Duodenal mucosa (tissue), 2 donors: ENCODE measurements around the gene DHRS12.

ENCODE experiments used
- H3K27ac ChIP-seq: one replicate; pipeline ENCODE4 v1.7.0; 2013; ENCODE audit warnings: low read depth, low read length
- H3K27me3 ChIP-seq, 2 donors: one replicate each; pipeline ENCODE4 v1.7.0; 2013; ENCODE audit warnings: low read length in 2 of 2, control low read depth in 1 of 2; ENCODE audit not compliant: insufficient read depth in 2 of 2, control insufficient read depth in 1 of 2
- H3K36me3 ChIP-seq, 2 donors: one replicate each; pipeline ENCODE4 v1.7.0; 2013; ENCODE audit warnings: low read length in 2 of 2, control low read depth in 1 of 2; ENCODE audit not compliant: insufficient read depth in 2 of 2, control insufficient read depth in 1 of 2
- H3K4me1 ChIP-seq, 2 donors: one replicate each; pipeline ENCODE4 v1.7.0; 2013; ENCODE audit warnings: low read length in 2 of 2, control low read depth in 1 of 2; ENCODE audit not compliant: insufficient read depth in 2 of 2, control insufficient read depth in 1 of 2
- H3K4me3 ChIP-seq, 2 donors: one replicate each; pipeline ENCODE4 v1.7.0; 2013; ENCODE audit warnings: low read length in 2 of 2, low read depth in 1 of 2
- H3K9ac ChIP-seq, 2 donors: one replicate each; pipeline ENCODE4 v1.7.0; 2013; ENCODE audit warnings: low read length in 2 of 2, low read depth in 1 of 2
- H3K9me3 ChIP-seq, 2 donors: one replicate each; pipeline ENCODE4 v1.7.0; 2013; ENCODE audit warnings: low read length in 2 of 2, control low read depth in 1 of 2; ENCODE audit not compliant: control insufficient read depth in 1 of 2

Gene DHRS12

DNA sequence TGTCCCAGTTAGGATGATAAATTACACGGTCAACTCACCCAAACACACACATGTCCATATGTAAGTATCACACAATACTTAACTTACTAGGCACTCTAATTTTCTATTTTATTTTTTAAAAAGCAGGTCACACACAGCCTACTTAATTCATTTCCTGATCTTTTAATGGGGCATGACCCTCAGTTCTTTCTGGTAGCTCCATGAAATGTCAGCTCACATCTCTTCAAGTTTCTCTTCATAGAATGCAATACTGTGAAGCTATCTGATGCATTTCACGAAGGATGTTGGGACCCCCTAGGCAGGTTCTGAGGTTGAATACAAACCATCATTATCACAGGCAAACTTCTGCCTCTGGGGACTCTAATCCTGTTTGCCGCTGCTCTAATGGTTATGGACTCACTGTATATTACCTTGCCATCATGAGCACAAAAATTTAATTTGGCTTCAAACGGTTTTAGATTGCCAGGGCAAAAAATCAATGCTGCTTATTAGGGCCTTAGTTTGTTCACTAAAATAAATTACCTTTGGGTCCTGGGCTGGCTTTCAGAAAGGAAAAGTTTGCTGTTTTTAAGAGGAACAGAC is 16.1 kb upstream of the DHRS12 start:
- H3K27me3 ChIP-seq: no peaks in the 10 kb centered on the region
- no peaks in the 10 kb centered on the region for H3K9me3 ChIP-seq
- H3K4me1 ChIP-seq: peaks cover 0 to 4% of the 10 kb centered on the region in 2 donors
- no peak overlapping the region for H3K4me3 ChIP-seq
- H3K36me3 ChIP-seq: no peaks in the 10 kb centered on the region
- H3K9ac ChIP-seq: no peak overlapping the region
- no peak overlapping the region for H3K27ac ChIP-seq

DNA sequence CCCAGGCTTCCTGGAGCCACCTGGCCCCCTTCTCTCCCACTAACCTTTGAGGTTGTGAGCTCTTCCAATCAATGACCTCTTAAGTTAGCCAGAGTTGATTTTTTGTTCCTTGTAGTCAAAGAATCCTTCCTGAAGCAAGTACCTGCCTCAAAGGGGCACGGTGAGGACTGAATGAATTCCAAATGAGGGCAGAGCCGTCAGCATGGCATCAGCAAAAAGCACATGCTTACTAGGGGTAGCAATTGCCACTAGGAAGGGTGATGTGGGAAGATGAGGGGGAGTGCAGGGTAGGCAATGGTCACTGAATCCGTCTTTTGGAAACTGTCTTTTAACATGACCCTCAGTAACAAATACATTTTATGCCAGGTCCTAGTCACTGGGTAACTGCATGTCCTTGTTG is 15.6 kb upstream of the DHRS12 start:
- Histone ChIP-seq H3K4me1 (peaks cover 4 to 5% of the 10 kb centered on the region in 2 donors), H3K9ac (no peak overlapping the region), H3K27me3 (no peaks in the 10 kb centered on the region), H3K9me3 (no peaks in the 10 kb centered on the region), H3K27ac (no peak overlapping the region), H3K4me3 (no peak overlapping the region), H3K36me3 (no peaks in the 10 kb centered on the region)

DNA sequence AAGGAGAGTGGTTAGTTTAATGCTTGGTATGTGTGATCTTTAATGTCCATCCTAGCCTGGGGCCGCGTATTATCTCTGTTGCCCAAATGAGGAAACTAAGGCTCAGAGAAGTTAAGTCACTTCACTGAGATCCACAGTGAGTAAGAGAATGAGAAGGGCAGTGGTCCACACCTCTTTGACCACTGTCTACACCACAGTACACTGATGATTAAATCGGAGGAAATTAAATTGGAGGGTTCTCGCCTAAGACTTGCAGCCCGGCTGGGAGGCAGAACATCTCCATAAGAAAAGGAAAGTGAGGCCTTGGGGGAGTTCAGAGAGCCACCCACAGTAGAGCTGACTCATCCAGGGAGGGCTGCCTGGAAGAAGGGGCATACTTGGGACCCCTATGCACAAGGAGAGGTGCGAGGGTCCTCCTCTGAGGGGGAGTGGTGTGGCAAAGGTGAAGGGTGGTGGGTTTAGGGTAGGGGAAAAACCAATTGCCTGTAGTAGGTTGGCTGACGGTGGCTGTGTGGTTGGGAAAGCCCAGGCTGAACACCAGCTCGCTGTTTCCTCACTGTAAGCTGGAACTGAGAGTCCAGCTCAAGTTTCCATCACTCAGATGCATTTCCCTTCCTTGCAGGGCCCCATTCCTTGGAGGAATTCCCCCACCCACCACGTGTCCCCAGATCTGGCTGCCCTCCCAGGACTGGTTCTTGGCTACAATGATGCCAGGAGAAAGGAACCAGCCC is 15.0 kb upstream of the DHRS12 start:
- Histone ChIP-seq H3K9ac (no peak overlapping the region), H3K36me3 (no peaks in the 10 kb centered on the region), H3K4me3 (no peak overlapping the region), H3K9me3 (no peaks in the 10 kb centered on the region), H3K4me1 (peaks cover 4 to 5% of the 10 kb centered on the region in 2 donors), H3K27me3 (no peaks in the 10 kb centered on the region), H3K27ac (no peak overlapping the region)

DNA sequence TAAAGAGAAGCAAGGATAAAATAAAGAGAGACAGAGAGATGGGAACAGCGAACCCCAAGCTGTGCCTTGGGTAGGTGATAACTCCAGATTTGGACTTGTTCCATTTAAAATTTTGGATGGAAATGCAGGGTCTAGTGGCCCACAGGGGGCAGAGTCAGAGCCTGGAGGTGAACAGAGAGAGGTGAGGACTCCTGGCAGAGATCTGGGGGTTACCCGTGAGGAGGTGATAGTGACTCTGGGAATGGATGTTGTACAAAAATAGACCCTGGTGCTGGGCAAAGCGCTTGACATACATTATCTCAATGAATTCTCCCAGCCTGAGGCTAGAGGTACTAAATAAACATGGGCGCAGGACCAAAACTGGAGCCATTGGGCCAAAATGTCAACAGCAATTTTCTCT is 14.3 kb upstream of the DHRS12 start:
- H3K27me3 ChIP-seq: no peaks in the 10 kb centered on the region
- no peaks in the 10 kb centered on the region for H3K36me3 ChIP-seq
- peaks cover 4 to 5% of the 10 kb centered on the region in 2 donors for H3K4me1 ChIP-seq
- H3K9ac ChIP-seq: no peak overlapping the region
- no peaks in the 10 kb centered on the region for H3K9me3 ChIP-seq
- no peak overlapping the region for H3K27ac ChIP-seq
- no peak overlapping the region for H3K4me3 ChIP-seq

DNA sequence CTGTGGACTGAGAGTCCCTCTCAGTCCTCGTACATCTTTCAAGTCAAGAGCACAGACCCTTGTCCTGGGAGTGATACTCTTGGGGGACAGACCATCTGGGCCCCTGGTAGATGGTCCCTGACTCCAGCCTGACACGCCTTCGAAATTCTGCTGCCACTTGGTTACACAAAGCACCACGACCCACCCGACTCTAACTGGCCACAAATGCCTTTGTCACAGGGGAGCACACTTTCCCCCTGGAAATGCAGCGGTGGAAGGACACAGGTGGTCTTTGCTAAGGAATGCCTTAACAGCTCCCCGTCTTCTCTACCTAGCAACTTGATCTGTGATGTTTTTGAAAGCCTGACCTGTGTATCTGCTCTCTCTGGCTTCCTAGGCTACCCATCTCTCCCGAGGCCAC is 13.8 kb upstream of the DHRS12 start:
- peaks cover 4 to 5% of the 10 kb centered on the region in 2 donors for H3K4me1 ChIP-seq
- no peaks in the 10 kb centered on the region for H3K27me3 ChIP-seq
- no peaks in the 10 kb centered on the region for H3K36me3 ChIP-seq
- H3K27ac ChIP-seq: no peak overlapping the region
- H3K9ac ChIP-seq: no peak overlapping the region
- no peaks in the 10 kb centered on the region for H3K9me3 ChIP-seq
- no peak overlapping the region for H3K4me3 ChIP-seq

DNA sequence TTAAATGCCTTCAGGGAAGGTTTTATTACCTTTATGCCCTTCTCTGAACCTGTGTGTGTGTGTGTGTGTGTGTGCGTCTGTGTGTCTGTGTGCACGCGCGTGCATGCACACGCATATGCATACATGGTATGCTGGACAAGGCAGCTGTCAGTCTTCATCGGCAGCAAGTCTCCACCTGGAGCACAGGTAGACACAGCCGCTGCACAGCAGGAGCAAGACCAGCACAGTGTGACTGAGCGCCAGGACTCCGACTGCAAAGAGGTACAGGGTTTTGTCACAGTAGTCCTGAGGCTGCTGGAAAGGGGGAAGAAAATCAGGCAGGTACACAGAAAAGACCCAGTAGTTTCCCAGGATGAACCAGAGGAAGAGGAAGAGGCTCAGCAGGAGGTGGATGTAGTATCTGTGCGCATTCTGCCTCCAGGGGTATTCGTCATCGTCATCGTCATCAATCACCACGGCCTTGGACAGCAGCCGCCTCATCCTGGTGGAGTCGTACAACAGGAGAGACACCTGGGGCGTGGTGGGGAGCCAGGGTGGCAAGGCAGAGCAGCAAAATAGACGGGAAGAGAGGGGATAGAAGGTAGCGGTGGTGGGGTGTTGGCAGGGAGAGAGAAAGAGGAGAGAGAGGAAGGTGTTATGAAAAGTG is 12.8 kb upstream of the DHRS12 start:
- Histone ChIP-seq H3K4me1 (peaks cover 4 to 5% of the 10 kb centered on the region in 2 donors), H3K36me3 (no peaks in the 10 kb centered on the region), H3K27me3 (no peaks in the 10 kb centered on the region), H3K4me3 (no peak overlapping the region), H3K27ac (no peak overlapping the region), H3K9me3 (no peaks in the 10 kb centered on the region), H3K9ac (no peak overlapping the region)

DNA sequence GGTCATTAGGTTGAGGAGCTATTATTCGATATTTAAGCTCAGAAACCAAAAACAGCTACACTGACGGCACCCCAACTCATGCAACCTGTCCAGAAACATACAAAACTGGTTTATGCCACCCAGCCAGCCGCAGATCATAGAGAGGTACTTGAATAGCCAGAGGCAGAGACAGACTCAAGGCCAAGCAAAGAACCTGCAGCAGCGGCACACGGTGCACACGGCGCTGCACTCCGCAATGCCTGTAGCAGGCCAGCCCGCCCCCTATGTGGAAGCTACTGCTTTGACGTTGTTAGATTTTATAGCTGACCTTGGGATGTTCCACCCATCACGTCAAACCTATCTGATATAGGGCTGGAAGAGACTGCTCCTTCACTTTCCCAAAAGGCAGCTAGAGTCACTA is 11.9 kb upstream of the DHRS12 start:
- Histone ChIP-seq H3K27ac (no peak overlapping the region), H3K4me1 (peaks cover 4 to 5% of the 10 kb centered on the region in 2 donors), H3K36me3 (no peaks in the 10 kb centered on the region), H3K9me3 (no peaks in the 10 kb centered on the region), H3K9ac (no peak overlapping the region), H3K27me3 (no peaks in the 10 kb centered on the region), H3K4me3 (no peak overlapping the region)

DNA sequence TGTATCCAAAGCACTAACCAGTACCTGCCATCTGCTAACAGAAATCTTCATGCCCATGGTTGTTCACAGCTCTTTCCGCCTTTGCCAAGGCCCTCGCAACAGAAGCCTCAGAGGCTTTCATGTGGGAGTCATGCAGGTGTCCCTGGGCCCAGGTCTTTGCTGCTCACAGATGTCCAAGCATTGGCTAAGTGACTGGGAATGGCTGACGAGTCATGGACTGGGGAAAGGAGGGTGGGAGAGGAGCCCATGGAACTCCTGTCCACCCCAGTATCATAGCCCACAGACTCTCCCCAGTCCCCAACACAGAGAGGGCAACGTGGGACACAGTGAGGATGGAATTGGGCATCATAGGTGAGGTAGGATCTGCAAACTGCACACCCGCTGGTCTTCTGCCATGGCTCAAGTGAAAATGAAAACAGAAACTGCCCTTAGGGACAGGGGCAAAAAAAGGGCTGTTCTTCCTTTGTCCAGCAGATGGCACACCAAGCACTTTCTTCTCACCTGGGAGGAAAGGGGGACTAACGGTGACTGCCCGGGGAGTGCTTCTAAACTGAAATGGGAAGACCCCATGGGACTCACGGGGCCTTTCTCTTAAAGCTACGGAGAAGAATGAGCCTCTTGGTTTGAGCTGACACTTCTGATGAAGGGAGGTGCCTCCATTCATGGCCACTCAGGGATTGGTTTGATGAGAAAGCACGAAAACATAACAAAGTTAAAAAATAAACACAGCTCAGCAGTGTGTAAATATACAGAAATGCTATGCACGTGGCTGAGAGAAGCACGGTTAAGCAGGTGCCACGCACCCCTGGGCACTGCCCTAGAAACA is 11.1 kb upstream of the DHRS12 start:
- Histone ChIP-seq H3K36me3 (no peaks in the 10 kb centered on the region), H3K4me1 (peaks cover 4 to 5% of the 10 kb centered on the region in 2 donors), H3K9me3 (no peaks in the 10 kb centered on the region), H3K4me3 (peak overlapping the region; percentile 48 to 63), H3K27ac (no peak overlapping the region), H3K27me3 (no peaks in the 10 kb centered on the region), H3K9ac (peak overlapping the region in 1 of 2 donors; percentile 55)

DNA sequence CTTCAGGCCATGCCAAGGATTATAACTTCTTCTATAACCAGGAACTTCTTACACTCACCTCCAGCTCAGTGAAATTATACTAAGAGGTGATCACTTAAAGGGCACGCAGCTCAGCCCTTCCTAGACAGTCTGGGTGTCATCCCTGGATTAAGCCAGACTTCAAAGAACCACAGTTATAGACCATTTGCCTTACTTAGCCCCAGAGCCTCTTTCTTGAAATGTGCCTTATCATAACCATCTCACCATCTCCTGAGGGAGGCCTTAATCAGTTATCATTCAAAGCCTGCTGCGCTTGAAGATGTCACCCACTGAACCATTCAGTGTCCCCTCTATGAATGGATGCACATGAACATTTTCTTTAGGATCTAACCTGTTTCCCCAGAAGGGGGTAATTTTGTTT is 10.1 kb upstream of the DHRS12 start:
- Histone ChIP-seq H3K4me1 (peaks cover 4 to 5% of the 10 kb centered on the region in 2 donors), H3K9me3 (no peaks in the 10 kb centered on the region), H3K27me3 (no peaks in the 10 kb centered on the region), H3K4me3 (no peak overlapping the region), H3K9ac (no peak overlapping the region), H3K27ac (no peak overlapping the region), H3K36me3 (no peaks in the 10 kb centered on the region)
